SK-N-MC (cell line): ENCODE measurements around the gene ZNF747.

Experiments used
- EZH2 ChIP-seq: fragments of 200-600 bp; sonication (generic); IDR thresholded peaks from one replicate; pipeline ENCODE4 v1.6.1; 2017; ENCODE audit warnings: antibody characterized with exemption
- POLR2AphosphoS5 ChIP-seq: IDR thresholded peaks from 2 replicates; pipeline ENCODE4 v1.6.1; 2012; ENCODE audit warnings: mild to moderate bottlenecking, low read depth, low read length, borderline replicate concordance

DNA sequence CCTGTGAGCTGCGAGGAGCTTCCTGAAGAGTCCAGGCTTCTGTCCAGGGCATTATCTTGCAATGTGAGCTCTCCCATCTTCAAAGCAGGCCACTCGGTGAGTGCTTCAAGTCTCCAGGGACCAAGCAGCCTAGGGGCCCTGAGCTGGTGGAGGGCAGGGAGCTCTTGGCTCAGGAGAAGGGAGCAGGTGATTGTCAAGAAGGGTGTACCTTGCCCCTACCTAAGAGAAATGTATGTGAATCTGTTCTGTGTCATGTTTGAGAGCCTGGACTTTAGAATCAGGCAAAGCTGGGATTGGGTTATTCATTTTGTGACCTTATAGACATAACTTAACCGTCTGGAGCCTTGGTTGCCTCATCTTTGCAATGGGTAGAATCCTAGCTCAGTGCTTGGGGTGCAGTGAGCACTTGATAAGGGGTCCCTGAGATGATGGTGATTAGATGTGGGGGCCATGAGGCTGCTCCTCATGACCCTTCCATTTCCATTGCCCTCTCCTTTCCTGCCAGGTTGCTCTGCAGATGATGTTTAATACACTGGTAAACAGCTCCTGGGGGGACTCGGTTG is 24.2 kb downstream of the ZNF747 start:
- TF ChIP-seq EZH2 (no peak), POLR2AphosphoS5 (no peak)
